GM10847 (cell line): ENCODE results near the gene SCRN1.

Experiments used
- POLR2A ChIP-seq: IDR thresholded peaks from 2 replicates; pipeline ENCODE4 v1.6.1; 2011; ENCODE audit not compliant: insufficient read length; ENCODE audit errors: extremely low read depth

SCRN1 gene

DNA sequence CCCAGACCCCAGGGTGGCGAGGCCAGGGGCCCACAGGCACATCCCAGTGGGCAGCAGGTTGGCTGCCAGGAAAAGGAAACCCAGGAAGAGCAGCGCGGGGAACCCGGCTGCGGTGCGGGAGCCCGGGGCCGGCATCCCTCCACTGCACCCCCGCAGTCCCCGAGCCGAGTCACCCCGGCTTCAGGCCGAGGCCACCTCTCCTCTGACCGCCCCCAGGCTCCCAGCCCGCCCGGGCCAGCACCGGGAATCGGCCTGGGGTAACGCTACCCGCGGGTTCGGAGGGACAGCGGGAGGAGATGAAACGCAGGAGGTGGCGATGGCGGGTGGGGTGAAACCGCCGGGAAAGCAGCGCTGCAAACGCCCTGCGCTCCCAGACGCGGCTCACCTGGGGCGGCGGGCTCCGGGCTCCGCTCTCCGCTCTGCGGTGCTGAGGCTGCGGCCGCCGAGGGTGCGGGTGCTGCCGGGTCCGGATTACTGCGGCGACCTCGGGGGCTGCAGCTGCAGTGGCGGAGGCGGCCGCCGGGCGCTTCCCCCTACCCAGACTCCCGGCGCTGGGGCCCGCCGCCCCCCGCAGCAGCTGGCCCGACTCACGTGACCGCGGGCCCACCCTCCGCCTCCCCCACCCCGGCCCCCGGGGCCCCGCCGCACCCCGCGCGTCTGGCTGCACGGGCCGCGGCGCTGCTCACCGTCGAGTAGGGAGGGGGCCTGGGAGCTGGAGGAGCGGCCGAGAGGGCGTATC lies at the start of gene SCRN1:
SCRN1 (minus strand) TSS at position 545 of the 739 bp plus-strand sequence. CDS start 20,734 bp downstream, outside the sequence.
- TF ChIP-seq POLR2A, result peak; percentile 39

GRCh38 chr7:30038196-30038980 lies 48.8 kb upstream of the SCRN1 start:
- no peak for TF ChIP-seq POLR2A

- TF ChIP-seq POLR2A, result no peak
Observed at GRCh38 chr7:30036220-30036619, 46.6 kb upstream of the SCRN1 start.

GRCh38 chr7:30034501-30034900 lies 44.9 kb upstream of the SCRN1 start:
- no peak for TF ChIP-seq POLR2A

- no peak for TF ChIP-seq POLR2A
Observed at GRCh38 chr7:30032310-30033125, 42.9 kb upstream of the SCRN1 start.

DNA sequence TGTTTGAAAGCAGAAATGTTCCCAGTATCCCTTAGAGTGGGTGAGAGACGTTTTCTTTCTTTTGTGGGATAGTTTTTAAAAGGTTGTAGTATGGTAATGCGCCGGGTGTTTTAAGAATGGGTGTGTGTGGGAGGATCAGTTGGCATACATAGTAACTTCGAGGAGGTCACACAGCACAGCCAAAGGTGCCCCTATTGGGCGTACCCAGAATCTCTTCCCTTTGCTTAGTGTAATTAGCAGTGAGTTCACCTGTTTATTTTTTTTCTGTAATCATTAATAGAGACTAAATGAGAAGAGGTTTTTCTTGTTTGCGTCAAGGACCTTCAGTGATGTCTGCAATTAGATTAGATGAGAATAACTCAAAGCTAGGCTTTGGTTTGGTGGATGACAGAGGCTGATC lies 40.1 kb upstream of the SCRN1 start:
- TF ChIP-seq POLR2A, result no peak

DNA sequence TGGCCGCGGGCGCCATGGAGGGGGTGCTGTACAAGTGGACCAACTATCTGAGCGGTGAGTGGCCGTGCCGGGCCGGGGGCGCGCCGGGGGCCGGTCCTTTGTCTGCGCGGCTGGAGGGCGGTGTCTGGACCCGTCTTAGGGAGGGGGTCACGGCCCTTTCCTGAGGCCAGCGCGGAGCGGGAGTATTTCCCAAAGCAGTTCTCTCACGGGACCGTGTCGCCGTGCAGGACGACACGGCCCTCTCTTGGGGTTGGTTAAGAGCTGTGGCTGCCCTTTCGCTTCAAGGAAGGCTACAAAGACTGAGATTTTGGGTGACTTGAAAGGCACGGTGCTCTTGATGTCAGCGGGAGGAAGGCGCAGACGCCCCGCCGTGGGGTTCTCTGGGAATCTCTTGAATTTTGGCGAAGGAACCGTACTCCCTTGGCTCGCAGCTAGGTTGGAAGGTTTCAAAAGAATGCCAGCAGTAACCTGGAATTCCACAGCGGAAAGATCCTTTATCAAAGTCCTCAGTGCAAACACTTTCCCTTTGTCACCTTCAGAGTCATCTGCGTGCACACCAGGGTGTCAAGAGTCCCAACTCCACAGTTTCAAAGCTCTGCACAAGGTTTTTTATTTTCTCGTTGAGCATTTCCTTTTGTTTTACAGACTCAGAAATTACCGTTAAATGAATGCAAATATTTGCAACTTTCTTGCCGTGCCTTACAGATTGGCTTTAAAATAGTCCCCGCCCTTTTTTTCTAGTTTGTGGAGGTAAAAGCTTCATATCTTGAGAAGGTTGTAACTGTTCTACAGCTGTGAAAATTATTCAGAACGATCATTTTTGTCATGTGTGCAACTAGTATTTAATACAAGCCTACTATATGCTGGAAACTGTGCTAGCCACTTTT lies 39.4 kb upstream of the SCRN1 start:
- no peak for TF ChIP-seq POLR2A

DNA sequence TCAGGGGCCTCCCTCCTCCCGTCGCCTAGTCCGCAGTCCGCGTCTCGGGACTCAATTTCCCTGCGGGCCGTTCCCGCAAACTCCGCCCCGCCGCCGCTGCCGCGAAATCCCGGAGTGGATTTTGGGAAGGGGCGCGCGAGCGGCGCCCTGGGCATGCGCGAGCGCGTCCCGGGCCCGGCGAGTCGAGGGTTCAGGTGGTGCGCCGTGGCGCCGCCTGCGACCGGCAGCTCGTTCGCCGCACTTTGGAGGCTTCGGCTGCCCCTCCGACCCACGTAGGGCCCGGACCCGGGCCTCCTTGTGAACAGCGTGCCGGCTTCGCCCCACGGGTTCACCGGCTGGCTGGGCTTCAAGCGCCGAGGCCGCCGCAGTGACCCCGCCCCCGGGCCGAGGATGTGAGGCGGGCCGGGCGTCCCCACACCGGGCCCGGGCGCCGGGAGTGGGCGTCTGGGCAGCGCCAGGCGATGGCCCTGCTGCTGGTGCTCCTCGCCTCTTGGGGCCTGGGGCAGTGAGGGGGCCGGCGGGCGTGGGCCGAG lies 38.7 kb upstream of the SCRN1 start, which contains the start of gene PLEKHA8:
PLEKHA8 (plus strand) TSS at position 197 of the 533 bp plus-strand sequence. CDS start 351 bp downstream, outside the sequence.
- peak; percentile 51 for TF ChIP-seq POLR2A

DNA sequence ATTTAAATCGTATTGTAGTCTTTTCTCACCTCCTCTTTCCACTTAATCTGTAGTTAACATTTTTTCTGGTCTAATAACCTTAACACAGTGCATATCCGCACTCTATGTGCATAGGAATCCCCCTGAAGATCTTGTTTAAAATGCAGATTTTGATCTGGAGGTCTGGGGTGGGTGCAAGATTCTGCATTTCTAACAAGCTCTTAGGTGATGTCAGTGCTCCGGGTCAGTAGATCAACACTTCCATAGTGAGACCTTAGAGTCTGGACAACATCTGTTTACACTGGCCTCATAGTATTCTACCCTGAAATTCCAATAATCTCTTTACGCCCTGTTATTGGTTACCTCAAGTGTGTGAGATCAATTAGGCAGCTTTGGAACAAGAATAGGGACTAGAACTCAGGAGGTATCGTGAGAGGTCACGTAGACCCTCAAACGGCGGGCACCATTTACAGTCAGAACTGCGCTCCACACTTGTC lies 38.2 kb upstream of the SCRN1 start:
- TF ChIP-seq POLR2A, result no peak

- TF ChIP-seq POLR2A, result no peak
Observed at GRCh38 chr7:30027065-30027456, 37.5 kb upstream of the SCRN1 start.

DNA sequence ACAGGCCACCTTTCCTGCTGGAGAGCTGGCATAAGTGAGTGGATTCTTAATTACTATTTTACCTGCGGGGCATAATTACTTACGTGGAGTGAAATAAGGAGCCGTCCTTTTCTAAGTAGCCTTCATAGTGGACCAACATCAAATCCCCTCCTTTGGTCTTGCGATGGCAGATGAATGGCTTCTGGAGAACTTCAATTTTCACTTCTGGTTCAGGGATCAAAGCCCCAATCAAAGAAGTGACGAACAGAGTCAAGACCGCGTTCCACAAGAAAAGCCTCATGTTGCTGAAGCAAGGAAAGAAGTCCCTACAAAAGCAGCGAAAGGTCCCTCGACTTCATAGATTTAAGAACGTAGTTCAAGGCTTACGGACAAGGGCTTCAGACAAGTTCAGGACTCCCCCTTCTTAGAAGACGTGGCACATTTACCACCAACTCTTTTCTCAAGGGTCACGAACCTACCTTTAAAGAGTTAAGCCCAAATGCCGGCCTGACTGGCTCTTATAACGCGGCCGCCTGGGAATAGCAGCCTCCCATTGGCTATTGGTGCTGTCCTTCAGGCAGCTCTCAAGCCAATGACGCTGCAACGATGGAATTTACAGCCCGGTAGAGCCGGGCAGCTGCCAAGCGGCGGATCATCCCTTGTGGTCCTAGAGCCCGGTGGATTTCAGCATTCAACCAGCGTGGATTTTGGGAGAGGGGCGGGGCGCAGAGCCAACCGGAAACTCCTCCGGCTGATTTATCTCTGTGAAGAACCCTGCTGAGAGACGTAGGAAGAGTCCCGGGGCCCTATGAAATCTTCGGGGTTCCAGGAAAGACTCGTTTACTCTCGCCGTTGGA lies 36.8 kb upstream of the SCRN1 start, which contains the start of gene FKBP14:
FKBP14 (minus strand) TSS at position 474 of the 836 bp plus-strand sequence; CDS start at position 280, 194 bp downstream.
- TF ChIP-seq POLR2A, result peak; percentile 56

DNA sequence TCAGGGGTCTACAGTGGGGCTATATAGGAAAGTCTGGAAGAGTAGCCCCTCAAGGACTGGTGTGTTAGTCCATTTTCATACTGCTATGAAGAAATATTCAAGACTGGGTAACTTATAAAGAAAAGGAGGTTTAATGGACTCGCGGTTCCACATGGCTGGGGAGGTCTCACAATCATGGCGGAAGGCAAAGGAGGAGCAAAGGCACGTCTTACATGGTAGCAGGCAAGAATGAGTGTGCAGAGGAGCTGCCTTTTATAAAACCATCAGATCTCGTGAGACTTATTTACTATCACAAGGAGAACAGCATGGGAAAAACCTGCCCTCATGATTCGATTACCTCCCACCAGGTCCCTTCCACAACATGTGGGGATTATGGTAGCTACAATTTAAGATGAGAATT lies 33.9 kb upstream of the SCRN1 start:
- no peak for TF ChIP-seq POLR2A

- TF ChIP-seq POLR2A, result no peak
Observed at GRCh38 chr7:30022991-30023390, 33.4 kb upstream of the SCRN1 start.

- no peak for TF ChIP-seq POLR2A
Observed at GRCh38 chr7:30020535-30020934, 30.9 kb upstream of the SCRN1 start.
